Measurements from ENCODE around the gene C1orf198.

- no peak for TF ChIP-seq CTCF (IDR thresholded peaks at IDR 0.05; ENCODE audit: low read depth, low read length, poor library complexity, severe bottlenecking)
- no peak for TF ChIP-seq EZH2phosphoT487 (IDR thresholded peaks at IDR 0.05; ENCODE audit: borderline replicate concordance, low read length)
These were observed 74.9 kb downstream of the C1orf198 start for GRCh38 chr1:230793463-230793745.
